Neuronal stem cell (in vitro differentiated cells): ENCODE results near the gene SP3.

Experiments
- DNase-seq: peaks from one replicate; pipeline ENCODE4 v3.0.0-alpha.2; 2013; ENCODE audit warnings: low spot score
- H2AFZ ChIP-seq: one replicate; pipeline ENCODE4 v1.6.1; 2013; ENCODE audit warnings: mild to moderate bottlenecking, low read length, inconsistent platforms
- H2AK5ac ChIP-seq: 2 replicates; pipeline ENCODE4 v1.6.1; 2013; ENCODE audit warnings: low read depth, mild to moderate bottlenecking, inconsistent platforms, low read length, moderate library complexity, mixed read lengths
- H2BK120ac ChIP-seq: 2 replicates; pipeline ENCODE4 v1.6.1; 2013; ENCODE audit warnings: low read depth, mild to moderate bottlenecking, inconsistent platforms, low read length, moderate library complexity, mixed read lengths
- H2BK12ac ChIP-seq: one replicate; pipeline ENCODE4 v1.6.1; 2013; ENCODE audit warnings: low read length, inconsistent platforms
- H2BK15ac ChIP-seq: 2 replicates; pipeline ENCODE4 v1.6.1; 2013; ENCODE audit warnings: mild to moderate bottlenecking, low read length, inconsistent platforms, mixed read lengths
- H2BK5ac ChIP-seq: one replicate; pipeline ENCODE4 v1.6.1; 2013; ENCODE audit warnings: inconsistent platforms, mild to moderate bottlenecking, low read length, moderate library complexity
- H3K14ac ChIP-seq: one replicate; pipeline ENCODE4 v1.6.1; 2013; ENCODE audit warnings: low read length, inconsistent platforms
- H3K18ac ChIP-seq: 2 replicates; pipeline ENCODE4 v1.6.1; 2013; ENCODE audit warnings: low read length, inconsistent platforms
- H3K23ac ChIP-seq: 2 replicates; pipeline ENCODE4 v1.6.1; 2013; ENCODE audit warnings: low read depth, mild to moderate bottlenecking, mixed read lengths, low read length, inconsistent platforms; ENCODE audit not compliant: poor library complexity
- H3K27ac ChIP-seq: replicated peaks from 3 replicates; pipeline ENCODE4 v1.5.1; 2013; ENCODE audit warnings: low read length, inconsistent platforms
- H3K27me3 ChIP-seq, 3 experiments: 2 replicates each; pipeline ENCODE4 v1.6.1; 2013; ENCODE audit warnings: low read length in 3 of 3, mild to moderate bottlenecking in 2 of 3, inconsistent platforms in 1 of 3, low read depth in 1 of 3, mixed read lengths in 1 of 3, moderate library complexity in 1 of 3; ENCODE audit not compliant: control insufficient read depth in 3 of 3, insufficient read depth in 3 of 3
- H3K36me3 ChIP-seq, 2 donors: replicated peaks in 1 of 2; 2 replicates each; pipeline ENCODE4 v1.6.1; 2013; ENCODE audit warnings: low read length in 2 of 2; ENCODE audit not compliant: control insufficient read depth in 2 of 2, insufficient read depth in 2 of 2
- H3K4ac ChIP-seq: 2 replicates; pipeline ENCODE4 v1.6.1; 2013; ENCODE audit warnings: inconsistent platforms, mild to moderate bottlenecking, low read length, moderate library complexity
- H3K4me1 ChIP-seq, 2 donors: 1 replicate in 1 of 2; 2 replicates in 1 of 2; pipeline ENCODE4 v1.6.1; 2013; ENCODE audit warnings: low read length in 2 of 2, low read depth in 1 of 2; ENCODE audit not compliant: control insufficient read depth in 2 of 2, insufficient read depth in 1 of 2
- H3K4me2 ChIP-seq: one replicate; pipeline ENCODE4 v1.6.1; 2013; ENCODE audit warnings: mild to moderate bottlenecking, low read length, inconsistent platforms; ENCODE audit not compliant: insufficient read depth, poor library complexity, severe bottlenecking
- H3K4me3 ChIP-seq, 2 donors: 2 replicates each; pipeline ENCODE4 v1.5.1; 2013; ENCODE audit warnings: low read length in 2 of 2, mild to moderate bottlenecking in 2 of 2, inconsistent platforms in 1 of 2, moderate library complexity in 1 of 2
- H3K79me1 ChIP-seq: one replicate; pipeline ENCODE4 v1.6.1; 2013; ENCODE audit warnings: low read depth, mild to moderate bottlenecking, inconsistent platforms, low read length, moderate library complexity
- H3K9ac ChIP-seq: one replicate; pipeline ENCODE4 v1.6.1; 2013; ENCODE audit warnings: mild to moderate bottlenecking, low read depth, low read length, inconsistent platforms; ENCODE audit not compliant: poor library complexity
- H3K9me3 ChIP-seq, 2 donors: replicated peaks in 1 of 2; 2 replicates each; pipeline versions ENCODE3 to v1.6.1; 2013; ENCODE audit warnings: low read length in 2 of 2, mild to moderate bottlenecking in 2 of 2, inconsistent platforms in 1 of 2, low read depth in 1 of 2, mixed read lengths in 1 of 2, moderate library complexity in 1 of 2; ENCODE audit not compliant: control insufficient read depth in 2 of 2, insufficient read depth in 1 of 2
- H4K8ac ChIP-seq: one replicate; pipeline ENCODE4 v1.6.1; 2013; ENCODE audit warnings: low read depth, mild to moderate bottlenecking, inconsistent platforms, low read length, moderate library complexity
- H4K91ac ChIP-seq: one replicate; pipeline ENCODE4 v1.6.1; 2013; ENCODE audit warnings: low read length, low read depth, mild to moderate bottlenecking, inconsistent platforms; ENCODE audit not compliant: poor library complexity
- WGBS, 2 donors: extraction: QIAGEN DNeasy Blood & Tissue Kit; methylation state at CpG; one replicate each; pipeline ENCODE4 v1.1.7; 2013; ENCODE audit warnings: missing lambda C conversion rate in 2 of 2, mixed read lengths in 1 of 2; ENCODE audit not compliant: insufficient read length in 2 of 2, insufficient replicate concordance in 1 of 2; ENCODE audit errors: extremely low coverage in 2 of 2; 5-methylcytosine and 5-hydroxymethylcytosine counted together

SP3 gene

DNA sequence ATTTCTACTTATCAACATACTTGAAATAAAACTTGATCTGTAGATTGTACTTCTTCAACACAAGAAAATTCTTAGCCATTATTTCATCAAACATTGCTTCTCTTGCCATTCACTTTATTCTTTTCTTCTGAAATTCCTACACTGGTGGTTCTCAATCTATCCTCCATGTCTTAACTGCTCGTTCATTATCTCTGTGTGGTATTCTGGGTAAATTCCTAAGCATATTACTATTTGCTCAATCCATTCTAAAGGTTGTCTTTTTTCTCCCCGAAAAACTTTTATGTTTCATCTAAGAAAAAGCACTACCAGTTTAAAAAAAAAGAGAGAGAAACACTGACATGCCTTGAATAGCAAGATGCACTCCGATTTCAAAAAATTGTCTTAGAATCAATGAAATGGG lies 18.0 kb downstream of the SP3 start:
- peaks cover 5% of the 10 kb centered on the region for H3K79me1 ChIP-seq
- no peak overlapping the region for H4K8ac ChIP-seq
- H2BK120ac ChIP-seq = no peak overlapping the region
- DNase-seq = no peak
- no peak overlapping the region for H3K27ac ChIP-seq
- H3K9ac ChIP-seq = no peak overlapping the region
- H3K9me3 ChIP-seq = peaks cover 0 to 21% of the 10 kb centered on the region in 2 donors
- no peak overlapping the region for H2BK5ac ChIP-seq
- H3K4me3 ChIP-seq = no peak overlapping the region
- H3K4me1 ChIP-seq = no peaks in the 10 kb centered on the region
- WGBS, 2 donors = no CpG with 5 or more reads among the region's 3 CpGs
- no peak overlapping the region for H3K4ac ChIP-seq
- no peak overlapping the region for H2AFZ ChIP-seq
- H3K4me2 ChIP-seq = no peak overlapping the region
- H2BK15ac ChIP-seq = no peak overlapping the region
- peaks cover 0 to 90% of the 10 kb centered on the region in 2 donors for H3K36me3 ChIP-seq
- no peak overlapping the region for H4K91ac ChIP-seq
- no peaks in the 10 kb centered on the region for H3K27me3 ChIP-seq
- no peak overlapping the region for H3K23ac ChIP-seq
- H2AK5ac ChIP-seq = no peak overlapping the region
- no peak overlapping the region for H3K14ac ChIP-seq
- H2BK12ac ChIP-seq = no peak overlapping the region
- no peak overlapping the region for H3K18ac ChIP-seq

DNA sequence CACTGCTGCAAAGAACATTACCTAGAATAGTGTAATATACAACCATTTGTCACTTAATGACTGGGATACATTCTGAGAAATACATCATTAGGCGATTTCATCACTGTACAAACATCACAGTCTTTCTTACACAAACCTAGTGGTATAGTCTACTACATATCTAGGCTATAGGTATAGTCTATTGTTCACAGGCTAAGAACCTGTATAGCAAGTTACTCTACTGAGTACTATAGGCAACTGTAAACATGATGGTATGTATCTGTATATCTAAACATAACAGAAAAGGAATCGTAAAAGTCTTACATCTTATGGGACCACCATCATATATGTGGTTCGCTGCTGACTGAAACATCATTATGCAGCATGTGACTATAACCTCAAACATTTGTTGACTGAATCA lies 21.4 kb downstream of the SP3 start:
- Histone ChIP-seq H3K27me3 (no peaks in the 10 kb centered on the region), H3K4ac (no peak overlapping the region), H4K8ac (no peak overlapping the region), H4K91ac (no peak overlapping the region), H3K14ac (no peak overlapping the region), H3K9me3 (peaks cover 0 to 4% of the 10 kb centered on the region in 2 donors), H3K36me3 (peaks cover 0 to 85% of the 10 kb centered on the region in 2 donors), H3K4me1 (no peaks in the 10 kb centered on the region), H3K4me2 (no peak overlapping the region), H3K9ac (no peak overlapping the region), H3K23ac (no peak overlapping the region), H2AK5ac (no peak overlapping the region), H3K18ac (no peak overlapping the region), H2BK12ac (no peak overlapping the region), H3K4me3 (no peak overlapping the region), H3K79me1 (peaks cover 7% of the 10 kb centered on the region), H2AFZ (no peak overlapping the region), H3K27ac (no peak overlapping the region), H2BK15ac (no peak overlapping the region), H2BK5ac (no peak overlapping the region), H2BK120ac (no peak overlapping the region)
- no peak for DNase-seq
- WGBS, 2 donors = no CpG with 5 or more reads among the region's 3 CpGs

DNA sequence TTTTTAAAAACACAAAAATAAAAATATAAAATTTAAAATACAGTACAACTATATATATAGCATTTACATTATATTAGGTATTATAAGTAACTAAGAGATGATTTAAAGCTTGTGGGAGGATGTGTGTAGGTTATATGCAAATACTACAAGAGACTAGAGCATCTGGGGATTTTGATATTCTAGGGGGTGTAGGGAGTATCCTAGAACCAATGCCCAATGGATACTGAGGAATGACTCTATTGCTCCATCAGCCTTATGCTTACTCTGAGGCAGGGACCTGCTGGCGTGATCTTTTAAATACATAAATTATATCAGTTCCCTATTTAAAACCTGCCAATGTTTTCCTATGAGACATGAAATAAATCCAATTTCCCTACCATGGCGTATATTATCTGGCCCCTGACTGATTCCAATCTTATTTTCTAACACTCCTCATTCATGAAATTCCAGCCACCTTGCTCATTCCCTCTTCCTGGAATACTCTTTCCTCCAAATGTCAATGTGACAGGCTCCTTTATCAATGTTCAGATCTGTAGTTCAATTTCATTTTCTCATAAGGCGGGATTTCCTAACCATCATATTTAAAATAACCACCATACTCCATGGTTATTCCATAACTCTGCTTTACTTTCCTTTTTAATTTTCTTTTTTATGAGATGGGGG lies 22.2 kb downstream of the SP3 start:
- Histone ChIP-seq H3K9ac (no peak overlapping the region), H2BK12ac (no peak overlapping the region), H2BK15ac (no peak overlapping the region), H3K14ac (no peak overlapping the region), H3K18ac (no peak overlapping the region), H2BK5ac (no peak overlapping the region), H3K4me1 (no peaks in the 10 kb centered on the region), H2BK120ac (no peak overlapping the region), H3K79me1 (peaks cover 7% of the 10 kb centered on the region), H3K27ac (no peak overlapping the region), H2AFZ (no peak overlapping the region), H4K8ac (no peak overlapping the region), H3K36me3 (peaks cover 0 to 82% of the 10 kb centered on the region in 2 donors), H3K9me3 (peaks cover 0 to 4% of the 10 kb centered on the region in 2 donors), H3K4ac (no peak overlapping the region), H4K91ac (no peak overlapping the region), H3K23ac (no peak overlapping the region), H2AK5ac (no peak overlapping the region), H3K4me3 (no peak overlapping the region), H3K27me3 (no peaks in the 10 kb centered on the region), H3K4me2 (no peak overlapping the region)
- DNase-seq = no peak
- WGBS, 2 donors = no CpG with 5 or more reads among the region's 3 CpGs

DNA sequence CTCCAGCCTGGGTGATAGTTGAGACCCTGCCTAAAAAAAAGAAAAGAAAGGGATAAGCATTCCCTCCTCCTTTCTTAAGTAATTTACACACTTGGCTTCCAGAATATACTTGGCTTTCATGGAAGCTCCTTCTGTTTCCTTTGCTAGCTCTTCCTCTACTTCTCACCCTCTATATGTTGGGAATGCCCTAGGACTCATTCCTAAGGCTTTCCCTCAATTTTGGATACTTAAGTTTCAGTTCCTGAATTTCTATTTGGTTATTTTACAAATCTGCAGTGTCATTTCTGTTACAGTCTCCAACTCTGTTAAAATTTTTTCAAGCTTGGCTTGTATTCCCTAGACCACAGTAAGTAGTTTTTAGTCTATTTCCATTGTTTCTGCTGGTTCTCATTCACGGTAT lies 23.6 kb downstream of the SP3 start:
- no peak overlapping the region for H3K23ac ChIP-seq
- peaks cover 0 to 1% of the 10 kb centered on the region in 2 donors for H3K4me1 ChIP-seq
- H3K14ac ChIP-seq = no peak overlapping the region
- no peak for DNase-seq
- peaks cover 7% of the 10 kb centered on the region for H3K79me1 ChIP-seq
- H3K36me3 ChIP-seq = peaks cover 0 to 71% of the 10 kb centered on the region in 2 donors
- no CpG with 5 or more reads among the region's 1 CpG for WGBS, 2 donors
- no peak overlapping the region for H3K18ac ChIP-seq
- H3K4me3 ChIP-seq = no peak overlapping the region
- no peak overlapping the region for H2BK5ac ChIP-seq
- H4K91ac ChIP-seq = no peak overlapping the region
- H2AFZ ChIP-seq = no peak overlapping the region
- no peak overlapping the region for H2BK15ac ChIP-seq
- H3K4me2 ChIP-seq = no peak overlapping the region
- H3K9me3 ChIP-seq = no peaks in the 10 kb centered on the region
- no peak overlapping the region for H3K4ac ChIP-seq
- H2BK120ac ChIP-seq = no peak overlapping the region
- no peaks in the 10 kb centered on the region for H3K27me3 ChIP-seq
- H4K8ac ChIP-seq = no peak overlapping the region
- no peak overlapping the region for H2BK12ac ChIP-seq
- no peak overlapping the region for H3K9ac ChIP-seq
- H2AK5ac ChIP-seq = no peak overlapping the region
- no peak overlapping the region for H3K27ac ChIP-seq
